GM12891 (cell line): ENCODE results near the gene SDC4.

Source experiments
- POLR2A ChIP-seq: IDR thresholded peaks from 2 replicates; pipeline ENCODE4 v1.6.1; 2011; ENCODE audit warnings: low read depth, low read length, control low read depth
- SPI1 ChIP-seq: IDR thresholded peaks from 2 replicates; pipeline ENCODE4 v1.6.1; 2011; ENCODE audit warnings: low read depth, low read length, control low read depth
- TAF1 ChIP-seq: IDR thresholded peaks from 2 replicates; pipeline ENCODE4 v1.6.1; 2011; ENCODE audit warnings: low read depth, low read length, control low read depth

DNA sequence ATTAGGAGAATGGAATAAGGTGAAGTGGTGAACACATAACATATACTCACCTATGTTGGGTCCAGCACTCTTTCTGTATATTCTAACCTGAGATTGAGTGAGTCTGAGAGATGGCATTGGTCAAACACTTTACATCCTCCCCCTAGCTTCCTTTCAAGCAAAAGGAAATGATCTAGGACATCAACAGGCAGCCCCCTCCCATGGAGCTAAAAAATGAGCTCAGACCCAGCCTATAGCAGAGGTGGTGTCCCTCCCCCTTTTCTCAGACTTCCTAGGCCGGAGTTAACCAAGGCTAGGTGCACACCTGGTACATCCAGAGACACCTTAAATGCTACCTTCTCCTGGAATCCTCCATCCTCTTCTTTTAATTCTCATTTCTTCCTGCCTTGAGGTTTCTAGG is 5.5 kb upstream of the SDC4 start:
- no peak for TF ChIP-seq POLR2A
- no peak for TF ChIP-seq TAF1
- no peak for TF ChIP-seq SPI1
